ENCODE measurements around the gene ATP6V1B1. TPM values are rescaled to one million over a fixed set of nuclear protein-coding genes. Genes with fewer than 3 reads are reported as not detected.

ATP6V1B1 gene
- total and polyA plus RNA-seq, 10 of the 15 experiments (the other 5 are each of a cell fraction or from before 2014, with no cell fraction given): not detected

- H3K27me3 ChIP-seq (replicated peaks in 1 of 2; ENCODE audit: control insufficient read depth in 2 of 2, insufficient read depth in 2 of 2, low read length in 1 of 2): peaks cover 26 to 53% of the 10 kb centered on the region in 2 experiments
- H3K4me2 ChIP-seq (ENCODE audit: control insufficient read depth, insufficient read depth): no peak overlapping the region
- no peak for FAIRE-seq
- ATAC-seq: no peak
- ChIA-PET RAD21 (ENCODE audit: unreplicated experiment) (no interaction called here), SMC1A (ENCODE audit: uncharacterized antibody, unreplicated experiment) (no interaction called here), CTCF (interaction anchor here (0.7 kb wide), 1 partner anchor 15 kb away, joined by 3 read pairs; no protein-coding TSS in a partner anchor), POLR2A (no interaction called here)
- no peak for DNase-seq (ENCODE audit: low read depth, low spot score)
- no peak overlapping the region for H2AFZ ChIP-seq (ENCODE audit: control insufficient read depth, low read depth, low read length)
- 22% methylated on average over 18 of the region's 18 CpGs for WGBS (ENCODE audit: insufficient coverage, insufficient replicate concordance, low lambda C conversion rate, missing lambda C conversion rate)
- no TSS peak for BruUV-seq (replicated peaks)
- no peaks in the 10 kb centered on the region for H3K36me3 ChIP-seq (ENCODE audit: control insufficient read depth in 2 of 2, insufficient read depth in 2 of 2, low read length in 1 of 2)
- intact Hi-C loops (cut with micrococcal nuclease; ENCODE audit: unreplicated experiment): no loop called here
- no peaks in the 10 kb centered on the region for H3K4me1 ChIP-seq (ENCODE audit: control insufficient read depth, insufficient read depth, low read length)
- H3K27ac ChIP-seq (ENCODE audit: control insufficient read depth, insufficient read depth): no peak overlapping the region
- H4K20me1 ChIP-seq (ENCODE audit: control insufficient read depth, insufficient read depth): no peaks in the 10 kb centered on the region
- no peaks in the 10 kb centered on the region for H3K79me2 ChIP-seq (ENCODE audit: control insufficient read depth, insufficient read depth, low read length)
- H3K4me3 ChIP-seq: no peak overlapping the region
- no peaks in the 10 kb centered on the region for H3K9me3 ChIP-seq (replicated peaks; ENCODE audit: control insufficient read depth, insufficient read depth, low read length)
- TF ChIP-seq HDAC2 (IDR thresholded peaks at IDR 0.05) (no peak), NFYB (IDR thresholded peaks at IDR 0.05; ENCODE audit: insufficient read depth, low read depth, low read length) (no peak)
- H3K9ac ChIP-seq (ENCODE audit: control insufficient read depth, insufficient read depth, low read length): no peak overlapping the region
- in situ Hi-C loops (cut with MboI): no loop called here
Measured at GRCh38 chr2:70905443-70906421, 30.0 kb upstream of the ATP6V1B1 start.

GRCh38 chr2:70906439-70907005 lies 29.2 kb upstream of the ATP6V1B1 start:
- H3K9ac ChIP-seq (ENCODE audit: control insufficient read depth, insufficient read depth, low read length): no peak overlapping the region
- DNase-seq (ENCODE audit: low read depth, low spot score) (no peak), FAIRE-seq (no peak), ATAC-seq (no peak)
- POLR2A ChIA-PET: no interaction called here
- H4K20me1 ChIP-seq (ENCODE audit: control insufficient read depth, insufficient read depth): no peaks in the 10 kb centered on the region
- in situ Hi-C loops (cut with MboI): no loop called here
- peaks cover 18 to 47% of the 10 kb centered on the region in 2 experiments for H3K27me3 ChIP-seq (replicated peaks in 1 of 2; ENCODE audit: control insufficient read depth in 2 of 2, insufficient read depth in 2 of 2, low read length in 1 of 2)
- H3K9me3 ChIP-seq (replicated peaks; ENCODE audit: control insufficient read depth, insufficient read depth, low read length): no peaks in the 10 kb centered on the region
- no peak overlapping the region for H3K4me2 ChIP-seq (ENCODE audit: control insufficient read depth, insufficient read depth)
- RAD21 ChIA-PET (ENCODE audit: unreplicated experiment): no interaction called here
- H3K27ac ChIP-seq (ENCODE audit: control insufficient read depth, insufficient read depth): no peak overlapping the region
- SMC1A ChIA-PET (ENCODE audit: uncharacterized antibody, unreplicated experiment): no interaction called here
- H3K79me2 ChIP-seq (ENCODE audit: control insufficient read depth, insufficient read depth, low read length): no peaks in the 10 kb centered on the region
- no peaks in the 10 kb centered on the region for H3K36me3 ChIP-seq (ENCODE audit: control insufficient read depth in 2 of 2, insufficient read depth in 2 of 2, low read length in 1 of 2)
- 20% methylated on average over 16 of the region's 16 CpGs for WGBS (ENCODE audit: insufficient coverage, insufficient replicate concordance, low lambda C conversion rate, missing lambda C conversion rate)
- H2AFZ ChIP-seq (ENCODE audit: control insufficient read depth, low read depth, low read length): no peak overlapping the region
- H3K4me3 ChIP-seq: no peak overlapping the region
- BruUV-seq (replicated peaks): no TSS peak
- H3K4me1 ChIP-seq (ENCODE audit: control insufficient read depth, insufficient read depth, low read length): no peaks in the 10 kb centered on the region
- CTCF ChIA-PET: no interaction called here
- intact Hi-C loops (cut with micrococcal nuclease; ENCODE audit: unreplicated experiment): no loop called here
- TF ChIP-seq CREB1 (IDR thresholded peaks at IDR 0.05; ENCODE audit: low read depth) (no peak), STAT1 (conservative IDR thresholded peaks at IDR 0.05) (no peak), RELA (IDR thresholded peaks at IDR 0.05; ENCODE audit: borderline replicate concordance, partially characterized antibody) (no peak), TBL1XR1 (IDR thresholded peaks at IDR 0.05; ENCODE audit: low read depth, low read length) (no peak), ZBTB40 (IDR thresholded peaks at IDR 0.05; ENCODE audit: borderline replicate concordance) (no peak), MEF2B (IDR thresholded peaks at IDR 0.05; ENCODE audit: partially characterized antibody, poor library complexity, severe bottlenecking) (no peak), POLR2A (IDR thresholded peaks at IDR 0.05; ENCODE audit: low read depth, low read length) (no peak), BACH1 (IDR thresholded peaks at IDR 0.05; ENCODE audit: borderline replicate concordance) (no peak), E2F4 (IDR thresholded peaks at IDR 0.05; ENCODE audit: low read depth, low read length) (no peak), CHD4 (IDR thresholded peaks at IDR 0.05) (no peak)

Data from GM12878 (cell line).